RKO (cell line): Measurements from ENCODE around the gene TMEM236.

Experiments used
- DNase-seq: peaks from one replicate; pipeline ENCODE4 v3.0.0-alpha.2; 2016; ENCODE audit warnings: low spot score

TMEM236 gene

DNA sequence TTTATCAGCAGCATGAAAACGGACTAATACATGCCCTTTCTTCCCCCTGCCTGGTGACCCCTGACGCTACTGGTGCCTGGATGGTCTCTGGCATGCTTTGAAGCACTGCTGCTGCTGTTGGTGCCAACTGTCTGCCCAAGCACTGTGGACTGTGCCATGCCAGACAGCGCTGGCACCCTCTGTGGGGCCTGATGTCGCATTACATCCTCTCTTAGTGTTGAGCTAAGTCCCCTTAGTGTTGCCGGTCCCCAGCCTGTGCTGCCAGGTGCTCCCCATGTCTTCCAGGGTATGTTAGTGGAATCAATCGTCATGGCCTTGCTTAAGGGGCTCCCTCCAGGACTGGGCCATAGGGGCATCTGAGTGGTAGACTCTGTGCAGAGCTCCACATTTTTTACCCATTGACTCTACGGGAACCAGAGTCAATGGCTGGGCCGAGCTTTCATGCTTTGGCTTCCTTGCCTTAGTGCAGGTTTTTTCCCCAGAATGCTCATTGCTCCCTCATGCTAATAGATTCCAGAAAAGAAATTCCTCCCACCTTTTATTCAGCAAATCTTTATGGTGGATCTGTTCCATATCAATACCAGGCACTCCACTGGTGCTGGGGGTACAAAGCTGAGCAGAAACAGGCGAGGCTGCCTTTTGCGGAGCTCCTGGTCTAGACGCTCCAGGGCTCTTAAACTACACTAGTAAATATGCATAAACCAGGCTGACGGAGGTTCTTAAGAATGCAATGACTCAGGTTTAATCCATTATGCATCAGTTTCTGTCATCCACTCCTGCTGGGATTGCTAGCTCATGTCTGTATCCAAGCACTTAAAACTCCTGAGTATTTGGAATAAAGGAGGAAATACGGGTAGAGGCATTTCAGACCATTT lies 35.3 kb downstream of the TMEM236 start:
- peak; percentile 97 for DNase-seq

DNA sequence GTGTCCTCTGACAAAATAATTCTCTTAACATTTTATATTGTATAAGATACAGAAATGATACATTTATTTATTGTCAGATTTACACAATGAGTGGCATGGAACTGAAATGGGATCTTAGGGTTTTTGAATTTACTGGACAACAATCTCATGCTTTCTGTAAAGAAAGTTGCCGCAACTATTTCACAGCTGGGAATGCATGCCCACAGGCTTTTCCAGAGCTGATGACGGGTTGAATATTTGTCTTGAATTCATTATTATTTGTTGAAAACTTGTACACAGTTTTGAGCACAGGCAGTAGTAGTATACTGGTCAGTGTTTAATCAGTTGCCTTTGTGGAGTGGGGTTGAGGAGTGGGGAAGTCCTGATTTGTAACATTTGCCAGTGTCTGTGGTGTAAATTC lies 36.6 kb downstream of the TMEM236 start:
- DNase-seq, result no peak

DNA sequence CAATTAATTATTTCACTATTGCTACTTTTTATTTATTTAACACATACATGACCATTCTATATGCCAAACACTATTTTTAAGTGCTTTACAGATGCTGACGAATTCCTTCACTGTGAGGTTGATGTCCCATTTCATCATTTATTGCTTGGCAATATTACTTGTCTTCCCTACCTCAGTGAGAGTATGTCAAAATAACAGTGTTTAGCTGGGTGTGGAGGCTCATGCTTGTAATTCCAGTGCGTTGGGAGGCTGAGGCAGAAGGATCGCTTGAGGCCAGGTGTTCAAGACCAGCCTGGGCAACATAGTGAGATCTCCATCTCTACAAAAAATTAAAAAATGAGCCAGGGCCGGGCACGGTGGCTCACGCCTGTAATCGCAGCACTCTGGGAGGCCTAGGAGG lies 37.4 kb downstream of the TMEM236 start:
- no peak for DNase-seq

DNA sequence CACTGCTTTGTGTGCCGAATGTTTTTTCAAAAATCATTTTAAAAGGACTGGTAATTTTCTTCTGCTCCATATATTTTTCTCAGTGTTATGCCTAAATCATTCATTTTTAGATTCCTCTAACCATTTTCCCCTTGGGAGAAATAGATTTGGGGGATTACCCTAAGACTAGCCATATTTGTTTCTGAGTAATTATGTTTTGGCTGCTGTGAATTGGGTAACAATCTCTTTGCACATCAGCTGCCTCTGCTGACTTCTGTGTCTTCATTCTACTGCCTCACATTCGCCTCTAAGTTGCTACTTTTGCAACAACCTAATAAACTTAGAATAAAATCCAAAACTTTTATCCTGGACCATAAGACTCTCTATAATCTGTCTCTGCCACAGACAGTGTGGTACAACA lies 38.6 kb downstream of the TMEM236 start:
- DNase-seq, result no peak

DNA sequence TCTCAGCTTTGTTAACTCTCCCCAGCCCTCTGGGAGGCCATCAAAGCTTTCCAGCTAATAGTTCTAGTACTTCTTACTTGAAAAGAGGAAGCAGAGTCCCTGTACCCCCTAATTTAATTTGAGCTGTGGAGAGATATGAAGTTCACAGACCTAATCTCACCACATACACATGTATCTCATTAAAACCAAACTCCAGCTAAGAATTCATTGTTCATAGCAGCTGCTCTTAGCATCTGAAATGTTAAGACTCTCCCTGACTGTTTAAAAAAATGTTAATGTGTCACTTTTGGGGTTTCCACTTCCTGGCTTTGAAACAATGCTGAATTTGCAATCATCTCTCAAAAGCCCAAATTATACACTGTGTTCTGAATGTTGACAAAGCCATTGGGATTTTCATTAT lies 41.0 kb downstream of the TMEM236 start:
- DNase-seq, result no peak

DNA sequence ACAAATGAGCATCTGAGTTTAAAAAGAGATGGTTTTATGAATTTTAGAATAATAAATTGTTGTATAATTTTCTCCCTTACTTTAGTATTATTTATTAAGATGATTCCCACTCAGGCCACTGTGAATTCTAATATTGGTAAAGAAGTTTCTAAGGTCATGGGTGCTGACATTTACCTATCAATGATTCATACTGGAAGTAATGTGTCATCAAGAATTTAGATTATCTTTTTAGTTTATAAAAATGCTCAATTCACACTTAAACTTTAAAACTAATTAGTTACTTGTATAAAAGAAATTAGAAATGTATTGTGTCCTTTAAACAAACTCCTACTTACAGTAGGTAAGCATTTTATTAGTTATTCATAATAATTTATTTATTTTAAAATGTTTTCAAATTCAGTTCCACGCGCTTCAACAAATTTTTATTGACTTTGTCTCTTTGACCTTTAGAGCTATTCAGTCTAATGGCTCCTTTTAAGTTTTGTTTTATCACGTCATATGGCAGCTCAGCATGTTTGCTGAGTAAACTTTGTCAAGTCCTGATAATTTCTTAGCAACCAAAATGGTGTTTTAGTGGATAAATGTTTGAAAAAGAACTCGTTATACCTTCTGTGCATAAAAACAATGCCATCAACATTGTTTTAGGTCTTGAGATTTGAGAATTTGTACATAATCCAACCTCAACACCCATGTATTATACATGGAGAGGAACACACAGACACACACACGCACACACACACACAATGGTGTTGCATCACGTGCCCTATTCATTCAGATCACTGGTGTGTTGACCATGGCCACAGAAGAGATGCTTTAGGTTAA lies 42.0 kb downstream of the TMEM236 start:
- no peak for DNase-seq

DNA sequence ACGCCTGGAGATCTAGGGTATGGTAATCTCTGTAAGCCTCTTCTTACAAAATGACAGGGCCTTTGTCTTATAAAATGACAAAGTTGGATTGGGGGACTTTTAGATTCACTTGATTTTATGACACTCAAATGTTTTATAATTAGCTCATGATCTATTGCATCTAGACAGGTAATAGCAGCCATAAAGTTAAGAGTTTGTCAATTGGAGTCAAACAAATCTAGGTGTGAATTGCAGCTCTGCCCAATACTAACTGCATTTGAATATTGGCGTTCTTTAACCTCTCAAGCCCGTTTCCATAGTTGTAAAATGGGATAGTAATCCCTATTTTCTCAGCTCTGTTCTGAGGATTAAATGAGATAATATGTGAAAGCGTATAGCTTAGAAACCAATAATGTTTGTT lies 43.1 kb downstream of the TMEM236 start:
- DNase-seq, result no peak

DNA sequence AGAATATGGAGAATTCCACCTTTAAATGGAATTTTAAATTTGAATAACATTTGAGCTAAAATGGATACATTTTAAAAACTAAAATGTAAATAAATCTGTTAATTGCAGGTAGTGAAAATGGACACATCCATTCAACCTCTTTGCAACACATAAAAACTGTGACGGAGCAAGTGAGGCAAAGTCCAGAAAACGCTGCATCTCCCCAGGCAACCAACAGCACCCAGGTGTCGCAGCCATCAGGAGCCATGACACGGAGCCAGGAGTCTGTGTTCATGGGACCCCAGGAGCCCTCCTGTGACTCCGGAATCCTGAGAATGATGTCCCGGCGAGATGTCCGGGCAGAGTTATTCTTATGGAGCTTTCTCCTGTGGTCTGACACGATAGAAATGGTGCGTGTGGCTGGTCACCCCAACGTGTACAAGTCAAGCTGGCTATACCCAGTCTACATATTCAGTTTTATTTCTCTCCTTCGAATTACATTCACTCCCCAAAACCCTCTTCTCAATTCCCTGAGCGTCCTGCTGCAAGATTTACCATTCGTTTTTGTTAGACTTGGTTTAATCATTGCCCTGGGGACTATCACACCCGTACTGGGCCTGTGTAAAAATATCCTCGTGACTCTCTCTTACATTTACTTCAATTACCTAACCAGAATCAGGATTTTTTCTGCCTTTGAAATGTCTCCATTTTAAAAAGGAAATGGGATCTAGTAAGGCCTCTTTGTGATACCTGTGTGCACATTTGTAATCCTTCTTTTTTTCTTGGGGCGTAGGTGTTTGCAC lies 44.0 kb downstream of the TMEM236 start:
- no peak for DNase-seq

DNA sequence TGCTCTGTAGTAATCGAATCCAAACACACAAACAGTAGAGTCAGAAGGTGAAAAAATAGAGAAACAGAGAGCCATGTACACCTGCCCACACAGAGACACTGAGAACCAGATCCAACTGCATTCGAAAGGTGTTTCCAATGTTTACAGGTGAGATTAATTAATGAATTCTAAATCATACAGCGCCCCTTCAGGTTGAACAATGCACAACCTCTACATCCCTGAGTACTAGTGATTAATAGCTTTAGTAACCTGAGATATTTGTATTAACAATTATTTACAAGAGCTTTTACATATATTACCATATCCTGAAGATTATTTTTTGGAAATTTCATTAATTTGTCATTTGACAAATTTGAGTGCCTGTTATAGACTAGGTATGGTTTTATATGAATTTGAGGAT lies 49.5 kb downstream of the TMEM236 start:
- DNase-seq, result no peak

DNA sequence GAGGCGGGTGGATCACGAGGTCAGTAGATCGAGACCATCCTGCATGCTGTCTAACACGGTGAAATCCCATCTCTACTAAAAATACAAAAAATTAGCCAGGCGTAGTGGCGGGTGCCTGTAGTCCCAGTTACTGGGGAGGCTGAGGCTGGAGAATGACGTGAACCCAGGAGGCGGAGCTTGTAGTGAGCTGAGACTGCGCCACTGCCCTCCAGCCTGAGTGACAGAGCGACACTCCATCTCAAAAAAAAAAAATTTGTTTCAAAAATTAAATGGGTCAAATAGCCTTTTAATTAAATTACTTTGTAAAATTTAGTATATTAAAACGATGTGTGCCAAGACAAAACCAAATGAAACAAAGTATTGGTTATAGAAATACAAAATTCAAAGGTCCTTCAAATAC lies 50.3 kb downstream of the TMEM236 start:
- DNase-seq, result no peak

DNA sequence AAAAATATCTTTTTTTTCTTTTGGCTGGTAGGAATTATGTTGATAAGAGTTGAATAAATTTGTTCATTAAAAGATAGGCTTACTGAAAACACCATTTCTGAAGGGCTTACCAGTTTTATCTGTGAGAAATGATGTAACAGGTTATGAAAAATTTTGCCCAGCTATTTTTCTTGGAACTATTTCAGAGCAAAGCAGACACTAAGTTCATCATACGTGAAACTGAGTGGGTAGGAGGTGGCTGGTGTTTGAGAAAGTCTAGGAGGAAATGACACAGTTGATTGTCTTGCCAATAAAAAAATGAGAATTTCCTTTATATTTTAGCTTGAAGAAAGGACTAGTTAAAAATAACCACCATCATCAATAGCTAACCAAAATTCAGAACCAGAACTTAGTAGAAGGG lies 51.0 kb downstream of the TMEM236 start:
- DNase-seq, result no peak

DNA sequence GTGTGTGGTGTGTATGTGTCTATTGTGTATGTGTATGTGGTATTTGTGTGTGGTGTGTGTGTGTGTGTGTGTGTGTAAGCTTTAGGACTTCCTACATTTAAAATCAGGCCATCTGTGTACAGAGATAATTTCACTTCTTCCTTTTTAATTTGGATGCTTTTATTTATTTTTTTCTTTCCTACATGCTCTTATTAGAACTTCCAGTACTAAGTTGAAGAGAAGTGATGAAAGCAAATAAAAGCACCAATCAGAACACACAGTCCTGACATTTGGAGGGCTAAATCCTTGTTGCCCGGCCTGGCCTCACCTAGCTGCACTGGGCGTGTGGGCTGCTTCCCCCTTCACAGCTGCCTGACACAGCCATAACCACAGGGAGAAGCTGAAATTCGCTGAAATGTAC lies 53.3 kb downstream of the TMEM236 start:
- DNase-seq, result no peak

DNA sequence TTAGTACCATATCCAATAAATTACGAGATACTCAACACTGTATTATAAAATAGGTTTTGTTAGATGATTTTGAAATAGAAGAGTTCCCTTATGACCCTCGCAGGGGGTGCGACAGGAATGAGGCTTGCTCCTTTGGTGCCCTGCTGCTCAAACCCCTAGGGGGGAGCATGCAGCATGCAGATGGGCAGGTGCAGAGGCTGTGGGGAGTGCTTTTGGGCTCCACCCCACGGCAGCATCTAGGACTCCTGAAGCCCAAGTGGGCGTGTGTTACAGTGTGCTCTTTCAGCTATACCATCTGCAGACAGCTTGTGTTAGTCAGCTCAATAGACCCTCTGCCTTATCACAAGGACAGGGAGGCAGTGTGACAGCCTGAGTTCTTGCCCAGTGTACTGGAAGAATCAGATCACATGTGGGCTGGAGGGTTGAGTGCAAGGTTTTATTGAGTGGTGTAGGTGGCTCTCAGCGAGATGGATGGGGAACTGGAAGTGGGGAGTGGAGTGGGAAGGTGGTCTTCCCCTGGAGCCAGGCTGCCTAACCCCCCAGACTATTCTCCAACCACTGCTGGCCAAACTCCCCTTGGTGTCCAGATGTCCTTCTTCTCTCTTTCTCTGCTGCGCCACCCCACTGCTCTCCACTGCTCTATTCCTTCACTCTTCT lies 54.0 kb downstream of the TMEM236 start:
- DNase-seq, result peak; percentile 38

DNA sequence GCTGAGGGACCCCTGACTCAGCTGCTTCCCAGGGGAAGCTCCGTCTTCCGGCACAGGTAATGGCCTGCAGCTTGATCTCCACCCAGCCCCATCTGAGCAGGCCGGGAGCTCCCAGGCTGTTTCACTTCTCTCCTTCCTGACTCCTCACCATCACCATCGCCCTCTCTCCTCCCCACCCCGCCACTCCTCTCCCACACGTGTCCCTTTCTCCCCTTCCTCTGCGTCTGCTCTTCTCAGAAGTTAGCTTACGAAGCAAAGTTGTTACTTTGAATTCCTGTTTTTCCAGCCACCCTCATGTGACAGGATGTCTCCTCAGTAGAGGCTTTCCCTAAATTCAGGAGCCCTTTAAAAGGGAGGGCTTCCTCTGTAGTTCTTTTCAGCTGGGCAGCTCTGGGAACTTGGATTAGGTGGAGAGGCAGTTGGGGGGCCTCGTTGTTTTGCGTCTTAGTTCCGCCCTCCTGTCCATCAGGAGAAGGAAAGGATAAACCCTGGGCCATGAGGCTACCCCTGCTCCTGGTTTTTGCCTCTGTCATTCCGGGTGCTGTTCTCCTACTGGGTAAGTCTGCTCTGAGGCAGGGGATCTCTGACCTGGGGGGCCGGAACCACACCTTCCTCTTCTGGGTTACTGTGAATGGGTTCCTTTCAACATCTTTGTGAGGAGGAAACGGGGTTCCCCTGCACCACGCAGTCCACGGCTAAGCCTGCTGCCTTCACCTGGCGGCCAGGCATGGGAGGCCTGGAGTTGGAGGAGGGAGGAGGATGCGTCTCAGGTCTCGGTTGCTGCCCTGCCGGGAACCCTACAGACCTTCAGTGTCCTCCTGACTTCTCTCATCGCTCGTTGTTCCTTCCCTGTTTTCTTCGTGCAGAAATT lies 57.2 kb downstream of the TMEM236 start, which contains the start of gene MRC1:
TSS of gene MRC1 (plus strand) at position 378 of the 871 bp plus-strand sequence. CDS start at position 496, 118 bp downstream.
- DNase-seq, result no peak

DNA sequence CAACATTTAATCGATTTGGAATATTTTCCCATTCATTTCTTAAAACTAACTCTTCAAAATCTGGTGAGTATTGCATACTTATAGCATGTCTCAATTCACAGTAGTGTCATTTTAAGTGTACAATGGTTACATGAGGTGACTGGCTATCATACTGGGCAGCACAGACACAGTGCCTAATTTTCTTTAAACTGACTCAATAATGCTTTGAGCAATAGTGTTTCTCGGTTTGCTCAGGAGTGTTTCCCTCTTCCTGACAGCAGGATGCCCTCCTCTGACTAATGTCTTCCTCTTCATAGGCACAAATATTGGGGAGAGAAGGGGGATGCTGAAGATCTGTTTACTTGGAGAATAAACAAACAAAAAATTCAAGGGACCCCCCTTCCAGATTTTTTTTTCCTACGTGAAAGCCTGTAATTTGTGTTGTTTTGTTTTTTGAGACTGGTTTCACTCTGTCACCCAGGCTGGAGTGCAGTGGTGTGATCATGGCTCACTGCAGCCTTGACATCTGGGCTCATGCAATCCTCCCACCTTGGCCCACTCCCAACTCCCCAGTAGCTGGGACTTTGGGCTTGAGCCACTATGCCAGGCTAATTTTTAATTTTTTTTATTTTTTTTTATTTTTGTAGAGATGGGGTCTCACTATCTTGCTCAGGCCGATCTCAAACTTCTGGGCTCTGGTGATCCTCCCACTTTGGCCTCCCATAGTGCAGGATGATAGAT lies 59.3 kb downstream of the TMEM236 start:
- DNase-seq, result no peak

DNA sequence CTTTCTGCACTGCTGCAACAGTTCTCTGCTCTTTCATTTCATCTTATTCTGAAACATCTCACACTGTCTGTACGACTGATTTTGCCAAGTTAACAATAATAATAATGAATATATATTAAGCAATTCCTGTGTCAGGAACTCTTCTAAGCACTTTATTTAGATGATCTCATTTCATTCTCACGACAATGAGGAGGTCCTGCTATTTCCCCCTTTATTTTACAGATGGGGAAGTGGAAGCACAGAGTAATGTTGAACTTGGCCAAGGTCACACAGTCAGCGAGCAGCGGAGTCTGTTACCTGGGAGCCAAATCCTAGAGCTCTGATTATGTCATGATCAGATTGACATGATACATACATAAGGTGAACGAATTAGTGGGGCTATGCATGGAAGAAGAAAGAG lies 63.0 kb downstream of the TMEM236 start:
- no peak for DNase-seq

DNA sequence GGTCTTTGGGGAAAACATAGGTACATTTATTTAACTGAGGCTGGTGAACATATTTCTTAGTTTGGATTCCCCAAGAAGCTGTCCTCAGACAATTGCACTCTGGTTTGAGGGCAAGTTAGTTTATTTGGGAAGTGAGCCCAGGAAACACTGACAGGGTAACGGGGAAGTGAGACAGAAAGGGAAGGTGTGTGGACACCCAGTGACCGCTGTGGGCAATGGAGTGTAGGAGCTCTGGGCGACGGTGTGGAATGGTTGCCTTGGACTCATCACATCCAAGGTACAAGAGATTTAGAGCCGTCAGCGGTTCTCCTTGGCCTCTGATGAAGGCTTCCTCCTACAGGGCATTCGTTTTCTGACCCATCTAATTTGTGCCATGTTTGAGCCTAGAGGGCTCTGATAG lies 64.2 kb downstream of the TMEM236 start:
- DNase-seq, result no peak

DNA sequence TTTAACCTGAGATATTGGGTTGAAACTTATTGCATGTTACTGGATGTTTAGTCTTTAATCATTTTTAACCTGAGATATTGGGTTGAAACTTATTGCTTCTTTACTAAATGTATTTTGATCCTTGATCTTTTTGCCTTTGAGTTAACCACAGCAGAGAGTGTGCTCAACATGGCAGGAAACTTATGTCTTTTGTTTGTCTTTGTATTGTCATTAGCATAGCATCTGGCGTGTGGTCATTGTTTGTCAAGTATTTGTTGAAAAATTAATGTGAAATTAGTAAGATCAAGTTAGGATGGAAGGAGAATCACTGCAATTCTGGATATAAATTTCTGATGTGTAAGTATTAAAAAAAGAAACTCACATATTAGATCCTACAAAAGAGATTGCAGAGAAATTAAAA lies 65.3 kb downstream of the TMEM236 start:
- DNase-seq, result no peak

DNA sequence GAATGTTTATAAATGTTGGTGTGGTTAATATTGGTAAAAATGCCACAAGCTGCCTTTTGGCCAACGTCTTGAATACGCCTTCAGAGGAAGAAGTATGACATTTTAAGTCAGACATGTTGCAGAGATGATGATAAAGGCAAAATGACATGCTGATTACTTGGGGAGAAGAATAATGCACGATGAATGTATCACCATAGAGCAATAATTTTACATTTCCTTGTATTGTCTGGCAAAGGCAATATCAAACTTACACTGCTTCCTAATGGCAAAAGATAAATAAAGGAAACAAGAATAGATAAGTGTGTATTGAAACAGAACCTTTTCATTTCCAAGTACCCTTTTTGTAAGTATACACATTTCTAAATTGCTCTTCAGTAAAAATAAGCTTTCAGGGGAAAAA lies 65.8 kb downstream of the TMEM236 start:
- no peak for DNase-seq

DNA sequence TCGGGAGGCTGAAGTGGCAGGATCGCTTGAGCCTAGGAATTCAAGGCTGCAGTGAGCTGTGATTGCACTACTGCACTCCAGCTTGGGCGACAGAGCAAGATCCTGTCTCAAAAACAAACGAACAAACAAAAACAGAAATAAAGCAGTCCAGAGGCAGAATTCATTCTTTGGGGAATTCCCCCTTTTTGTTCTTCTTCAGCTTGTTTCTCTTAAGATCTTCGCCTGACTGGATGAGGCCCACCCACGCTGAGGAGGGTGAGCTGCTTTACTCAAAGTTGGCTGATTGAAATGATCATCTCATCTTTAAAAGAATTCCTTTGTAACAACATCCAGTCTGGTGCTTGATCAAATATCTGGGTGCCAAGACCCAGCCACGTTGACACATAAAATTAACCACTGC lies 67.8 kb downstream of the TMEM236 start:
- no peak for DNase-seq
